Measurements from ENCODE around the gene NAP1L4.
"Not testable (repeated sequence)": the region's sequence is repeated elsewhere in the genome, so short reads cannot be mapped to it uniquely, and the experiment has no call there.

The NAP1L4 gene

GRCh38 chr11:2958251-2958650 lies 33.9 kb downstream of the NAP1L4 start:
- DNase-seq (ENCODE audit: low read depth): no peak

GRCh38 chr11:2955906-2956476 lies 36.1 kb downstream of the NAP1L4 start:
- no peak for DNase-seq (ENCODE audit: low read depth)

- DNase-seq (ENCODE audit: low read depth): no peak
These were observed 37.9 kb downstream of the NAP1L4 start for GRCh38 chr11:2954263-2954662.

- DNase-seq (ENCODE audit: low read depth): no peak
These were observed 39.8 kb downstream of the NAP1L4 start for GRCh38 chr11:2952290-2952689.

GRCh38 chr11:2951231-2952110 lies 40.7 kb downstream of the NAP1L4 start:
- DNase-seq (ENCODE audit: low read depth): no peak

GRCh38 chr11:2950825-2951224 lies 41.3 kb downstream of the NAP1L4 start:
- no peak for DNase-seq (ENCODE audit: low read depth)

- DNase-seq (ENCODE audit: low read depth): no peak
These were observed 42.2 kb downstream of the NAP1L4 start for GRCh38 chr11:2949920-2950319.

- no peak for DNase-seq (ENCODE audit: low read depth)
These were observed 44.4 kb downstream of the NAP1L4 start for GRCh38 chr11:2947744-2948143.

GRCh38 chr11:2945757-2946287 lies 46.3 kb downstream of the NAP1L4 start:
- DNase-seq (ENCODE audit: low read depth): no peak

- no peak for DNase-seq (ENCODE audit: low read depth)
These were observed 46.9 kb downstream of the NAP1L4 start for GRCh38 chr11:2945031-2945756.

GRCh38 chr11:2944530-2944929 lies 47.6 kb downstream of the NAP1L4 start:
- no peak for DNase-seq (ENCODE audit: low read depth)

- no peak for DNase-seq (ENCODE audit: low read depth)
These were observed 48.4 kb downstream of the NAP1L4 start for GRCh38 chr11:2943711-2944118.

- DNase-seq (ENCODE audit: low read depth): no peak
These were observed 49.0 kb downstream of the NAP1L4 start for GRCh38 chr11:2942872-2943710.

GRCh38 chr11:2942447-2942846 lies 49.7 kb downstream of the NAP1L4 start:
- DNase-seq (ENCODE audit: low read depth): no peak

GRCh38 chr11:2940921-2941821 lies 51.0 kb downstream of the NAP1L4 start:
- no peak for DNase-seq (ENCODE audit: low read depth)

- no peak for DNase-seq (ENCODE audit: low read depth)
These were observed 51.8 kb downstream of the NAP1L4 start for GRCh38 chr11:2940147-2940920.

GRCh38 chr11:2938458-2939418 lies 53.4 kb downstream of the NAP1L4 start:
- DNase-seq (ENCODE audit: low read depth): not testable (repeated sequence)

GRCh38 chr11:2937641-2938457 lies 54.3 kb downstream of the NAP1L4 start:
- not testable (repeated sequence) for DNase-seq (ENCODE audit: low read depth)

All from activated T-cell treated with anti-CD3 and anti-CD28 coated beads for 24 hours (primary cell).